Ramos (cell line): ENCODE measurements around the gene CHCHD6.

Experiments
- in situ Hi-C: fragments of 300-500 bp; cut with MboI; formaldehyde crosslinking; loops from one replicate; pipeline ENCODE4 v1.14.3; 2022; ENCODE audit warnings: low sequenced_read_pairs; ENCODE audit not compliant: unreplicated experiment

Gene CHCHD6

GRCh38 chr3:126995254-126995780 is 291.3 kb downstream of the CHCHD6 start:
- in situ Hi-C loops: no loop called here

DNA sequence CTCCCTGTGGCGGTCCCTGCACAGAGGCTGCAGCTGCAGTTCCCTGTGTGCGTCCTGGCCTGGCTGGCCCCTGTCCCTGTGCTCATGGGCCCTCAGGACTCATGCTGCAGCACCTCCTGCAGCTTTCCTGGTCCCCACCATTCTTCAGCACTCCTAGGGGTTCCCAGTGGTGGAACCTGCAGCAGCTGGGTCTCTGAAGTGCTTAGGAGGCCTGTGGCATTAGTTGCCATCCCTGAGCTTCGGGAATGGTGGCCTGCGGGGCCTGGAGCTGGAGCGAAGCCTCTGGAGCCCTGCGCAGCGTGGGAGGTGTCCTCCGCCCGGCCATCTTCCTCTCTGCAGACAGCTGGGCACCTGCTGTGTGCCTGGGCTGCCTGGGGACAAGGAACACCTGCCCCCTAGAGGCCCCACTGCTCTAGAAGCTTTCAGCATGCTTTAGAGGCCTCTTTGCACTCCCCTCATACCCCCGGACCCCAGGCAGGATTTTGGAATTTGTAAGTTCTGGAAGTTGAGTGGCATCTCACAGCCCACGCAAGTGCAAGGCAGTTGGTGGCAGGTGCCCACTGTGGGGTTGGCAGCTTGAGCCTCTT is 292.0 kb downstream of the CHCHD6 start:
- in situ Hi-C loops: no loop called here

DNA sequence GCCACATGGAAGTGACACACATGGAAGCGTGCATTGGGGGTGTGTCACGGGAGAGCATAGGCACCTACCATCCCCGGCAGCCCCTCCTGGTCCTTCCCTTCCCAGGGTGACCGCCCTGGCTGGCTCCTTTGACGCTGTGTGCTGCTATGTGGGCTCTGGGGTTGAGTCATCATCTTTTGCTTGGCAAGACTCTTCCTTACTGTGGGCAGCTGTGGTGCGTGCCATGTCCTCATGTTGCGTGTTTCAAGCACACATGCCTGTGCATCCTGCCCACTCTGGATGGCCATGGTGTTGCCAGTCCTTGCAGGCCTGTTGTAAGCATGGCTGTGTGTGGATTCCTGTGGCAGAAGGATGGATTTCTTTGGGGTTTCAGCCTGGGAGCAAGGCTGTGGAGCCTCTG is 292.9 kb downstream of the CHCHD6 start:
- in situ Hi-C loops: no loop called here

- in situ Hi-C loops: no loop called here
These were observed 293.5 kb downstream of the CHCHD6 start for GRCh38 chr3:126997455-126998038.

- in situ Hi-C loops: no loop called here
These were observed 294.3 kb downstream of the CHCHD6 start for GRCh38 chr3:126998320-126998719.

GRCh38 chr3:126998728-126999127 is 294.7 kb downstream of the CHCHD6 start:
- in situ Hi-C loops: no loop called here

DNA sequence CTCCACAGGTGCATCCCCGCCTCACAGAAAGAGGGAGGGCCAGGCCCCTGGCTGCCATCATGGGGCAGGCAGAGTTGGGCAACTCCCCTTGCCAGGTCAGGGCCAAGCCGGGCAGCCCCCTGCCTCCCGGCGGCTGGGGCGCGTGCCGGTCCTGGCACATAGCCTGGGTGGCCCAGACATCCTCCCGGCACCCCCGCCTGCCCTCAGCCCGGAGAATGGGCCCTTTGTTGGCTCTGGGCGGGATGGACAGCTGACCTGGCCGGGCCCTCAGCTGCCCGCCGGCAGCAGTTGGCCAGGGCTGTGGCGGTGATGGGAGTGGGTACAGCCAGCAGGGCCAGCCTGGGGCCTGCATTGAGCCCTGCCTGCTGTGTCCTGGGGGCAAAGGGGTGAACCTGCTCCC is 295.3 kb downstream of the CHCHD6 start:
- in situ Hi-C loops: no loop called here

DNA sequence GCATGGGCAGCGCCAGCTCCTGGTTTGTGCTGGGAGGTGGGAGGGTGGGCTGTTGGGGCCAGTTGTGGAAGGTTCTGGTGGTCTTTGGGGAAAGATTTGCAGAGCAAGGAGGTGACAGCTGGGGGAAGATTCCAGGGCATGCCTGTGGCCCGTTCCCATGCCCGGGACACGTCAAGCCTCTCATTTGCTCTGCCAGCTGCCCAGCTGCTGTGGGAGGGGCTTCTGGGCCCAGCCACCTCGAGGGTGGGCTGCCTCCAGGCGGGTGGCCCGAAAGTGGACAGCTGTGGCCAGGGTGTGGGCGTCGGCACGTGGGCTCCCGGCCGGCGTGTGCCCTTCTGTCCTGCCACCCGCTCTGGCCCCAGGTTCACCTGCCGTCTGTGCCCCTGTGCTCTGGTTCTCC is 296.1 kb downstream of the CHCHD6 start:
- in situ Hi-C loops: no loop called here

DNA sequence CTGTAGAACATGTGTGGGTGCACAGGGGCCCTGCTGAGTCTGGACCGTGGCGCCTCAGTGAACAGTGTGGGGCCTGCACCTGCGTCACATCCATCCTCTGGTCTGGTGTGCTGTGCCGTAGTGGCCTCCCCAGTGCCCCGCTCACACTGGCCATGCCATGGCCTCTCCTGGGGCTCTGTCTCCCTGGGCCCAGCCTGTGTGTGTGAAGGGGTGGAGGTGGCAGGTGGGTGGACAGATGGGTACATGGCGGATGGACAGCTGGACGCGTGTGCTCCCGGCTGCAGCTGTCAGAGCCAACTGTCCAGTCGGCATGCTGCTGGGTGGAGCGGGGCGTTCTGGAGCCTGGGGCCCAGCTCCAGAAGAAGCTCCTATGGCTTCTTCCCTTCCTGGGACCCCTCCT is 296.7 kb downstream of the CHCHD6 start:
- in situ Hi-C loops: no loop called here

DNA sequence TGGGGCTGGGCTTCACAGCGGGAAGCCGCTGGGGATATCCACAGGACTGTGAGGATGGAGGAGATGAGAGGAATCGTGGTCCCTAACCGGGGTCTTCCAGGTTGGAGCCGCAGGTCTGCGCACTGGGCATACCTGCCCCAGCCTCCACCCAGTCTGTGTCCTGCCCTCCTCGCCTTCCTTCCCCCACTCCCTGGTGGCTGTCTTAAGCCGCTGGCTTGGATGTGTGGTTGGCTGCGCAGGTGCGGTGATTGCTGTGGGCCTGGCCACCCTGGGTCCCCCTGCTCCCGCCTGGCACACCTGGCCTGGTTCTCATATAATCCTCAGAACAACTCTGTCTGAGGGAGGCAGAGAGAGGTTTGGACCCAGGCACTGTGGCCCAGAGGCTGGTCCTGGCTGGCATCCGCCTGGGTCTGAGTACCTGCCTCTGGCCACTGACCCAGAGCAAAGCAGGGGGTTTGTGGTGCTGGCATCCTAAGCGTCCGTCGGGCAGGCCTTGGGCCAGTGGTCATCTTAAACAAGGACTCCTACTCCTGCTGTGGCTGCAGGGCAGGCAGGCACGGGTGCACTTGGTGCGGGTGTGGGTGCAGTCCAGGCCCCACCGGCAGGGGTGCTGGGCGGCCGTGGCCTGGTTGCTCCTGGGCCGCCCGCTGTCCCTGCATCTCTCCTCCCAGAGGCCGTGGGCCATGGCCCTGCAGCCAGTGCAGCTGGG is 297.6 kb downstream of the CHCHD6 start:
- in situ Hi-C loops: no loop called here

DNA sequence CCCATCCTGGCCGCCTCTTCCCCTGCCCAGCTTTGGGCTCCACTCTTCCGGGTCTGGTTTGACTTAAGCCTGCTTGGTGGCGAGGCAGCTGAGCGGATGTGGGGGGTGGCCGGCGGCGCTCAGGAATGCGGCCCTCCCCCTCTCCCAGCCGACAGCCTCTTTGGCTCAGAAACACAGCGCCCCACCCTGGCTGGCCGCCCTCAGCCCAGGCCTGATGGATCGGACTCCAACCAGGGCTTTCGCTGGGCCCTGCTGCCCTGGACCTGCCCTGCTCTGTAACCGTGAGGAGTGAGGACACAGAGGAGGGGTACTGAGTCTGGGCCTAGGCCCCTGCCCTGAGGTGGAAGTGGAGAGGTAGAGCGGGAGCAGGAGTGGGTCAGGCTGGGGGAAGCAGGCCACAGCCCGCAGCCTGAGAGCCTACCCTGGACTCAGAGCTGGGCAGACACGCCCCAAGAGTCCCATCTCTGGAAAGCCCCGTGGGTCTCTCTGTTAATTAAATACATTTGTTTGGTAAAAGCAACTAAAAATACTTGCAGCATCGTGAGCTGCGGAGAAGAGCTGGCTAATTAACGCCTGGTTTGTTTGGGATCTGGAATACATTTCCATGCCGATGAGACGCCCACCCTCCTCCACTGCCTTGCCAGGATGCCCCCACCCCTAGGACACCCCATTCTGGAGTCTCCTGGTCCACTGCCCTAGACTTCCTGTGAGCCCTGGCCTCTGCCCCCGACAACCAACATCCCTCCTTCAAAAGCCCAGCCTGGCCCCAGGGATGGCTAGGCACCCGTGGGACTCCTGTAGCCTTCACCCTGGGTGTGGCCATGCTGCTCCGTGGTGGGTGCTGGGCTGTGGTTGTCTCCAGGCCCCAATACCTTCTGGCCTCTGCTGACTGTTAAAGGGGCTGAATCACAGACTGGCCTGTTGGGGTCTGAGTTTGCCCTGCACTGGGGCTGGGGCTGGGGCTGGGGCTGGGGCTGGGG is 298.4 kb downstream of the CHCHD6 start:
- in situ Hi-C loops: no loop called here

- in situ Hi-C loops: no loop called here
These were observed 299.1 kb downstream of the CHCHD6 start for GRCh38 chr3:127003175-127003555.

DNA sequence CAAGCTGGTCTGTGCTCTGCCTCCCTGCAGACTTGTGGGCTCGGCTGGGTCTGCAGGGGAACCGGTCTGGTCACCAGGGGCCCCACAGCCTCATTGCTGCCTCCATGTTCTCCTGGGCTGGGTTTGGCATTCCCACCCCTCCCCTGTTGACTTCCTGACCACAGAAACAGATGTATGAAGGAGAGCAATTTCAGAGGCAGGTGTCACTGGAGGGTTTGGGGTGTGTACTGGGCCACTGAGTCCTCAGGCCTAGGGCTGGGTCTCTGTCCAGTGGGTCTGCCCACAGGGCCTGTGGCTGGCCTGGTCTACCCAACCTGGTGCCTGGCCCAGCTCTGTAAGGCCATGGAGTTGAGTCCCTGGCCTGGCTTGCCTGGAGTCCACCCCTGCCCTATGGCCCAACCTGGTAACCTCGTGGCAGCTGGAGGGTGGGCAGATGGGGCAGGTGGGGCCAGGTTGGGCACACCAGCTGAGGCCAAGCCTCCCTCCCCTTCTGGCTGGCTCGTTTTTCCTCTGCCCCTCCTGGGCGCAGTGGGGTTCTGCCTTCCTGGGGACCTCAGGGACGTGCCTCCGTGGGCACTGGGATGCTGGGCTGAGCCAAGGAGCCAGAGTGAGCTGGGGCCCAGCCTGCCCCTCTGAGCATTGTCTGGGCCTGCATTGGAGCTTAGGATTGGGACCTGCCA is 299.7 kb downstream of the CHCHD6 start:
- in situ Hi-C loops: no loop called here

DNA sequence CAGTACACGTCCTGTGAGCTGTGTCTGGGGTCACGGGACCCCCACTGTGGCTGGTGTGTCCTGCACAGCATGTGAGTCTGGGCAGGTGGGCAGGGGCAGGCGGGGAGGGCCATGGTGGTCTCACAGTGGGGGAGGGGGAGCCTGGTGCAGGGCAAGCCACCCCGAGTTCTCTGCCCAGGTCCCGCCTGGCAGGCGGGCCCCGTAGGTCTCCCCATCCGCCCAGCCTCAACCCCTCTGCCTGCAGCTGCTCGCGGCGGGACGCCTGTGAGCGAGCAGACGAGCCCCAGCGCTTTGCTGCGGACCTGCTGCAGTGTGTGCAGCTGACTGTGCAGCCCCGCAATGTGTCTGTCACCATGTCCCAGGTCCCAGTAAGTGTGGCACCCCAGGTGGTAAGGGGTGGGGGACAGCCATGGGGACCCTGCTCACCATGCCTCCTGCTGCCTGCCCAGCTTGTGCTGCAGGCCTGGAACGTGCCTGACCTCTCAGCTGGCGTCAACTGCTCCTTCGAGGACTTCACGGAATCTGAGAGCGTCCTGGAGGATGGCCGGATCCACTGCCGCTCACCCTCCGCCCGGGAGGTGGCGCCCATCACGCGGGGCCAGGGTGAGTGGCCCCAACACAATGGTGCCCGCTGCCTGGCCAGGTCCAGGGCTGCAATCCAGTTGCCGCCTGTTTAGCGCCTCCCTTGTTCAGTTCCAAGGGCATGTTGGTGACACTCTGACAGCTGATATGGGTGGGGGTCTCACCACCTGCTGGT is 300.8 kb downstream of the CHCHD6 start:
- in situ Hi-C loops: no loop called here

- in situ Hi-C loops: no loop called here
These were observed 301.9 kb downstream of the CHCHD6 start for GRCh38 chr3:127005864-127006500.

GRCh38 chr3:127006781-127007436 is 302.9 kb downstream of the CHCHD6 start:
- in situ Hi-C loops: no loop called here

GRCh38 chr3:127008236-127008635 is 304.2 kb downstream of the CHCHD6 start:
- in situ Hi-C loops: no loop called here

DNA sequence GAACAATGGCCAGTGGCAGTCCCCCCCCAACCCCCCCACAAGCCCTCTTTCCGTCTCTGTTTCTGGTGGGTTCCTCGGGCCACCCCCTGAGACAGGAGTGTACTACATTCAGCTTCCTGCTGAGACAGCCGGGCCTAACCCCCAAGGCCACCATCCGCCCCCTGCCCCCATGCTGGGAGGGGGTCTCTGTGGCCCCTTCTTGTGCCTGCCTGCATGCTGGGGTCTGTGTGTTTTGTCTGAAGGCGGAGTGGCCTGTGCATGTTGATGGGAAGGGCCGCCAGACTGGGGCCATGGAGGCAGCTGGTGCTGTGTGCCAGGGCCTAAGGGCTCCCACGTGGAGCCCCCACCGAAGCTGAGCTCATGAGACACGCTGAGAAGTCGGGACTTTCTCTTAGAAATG is 305.5 kb downstream of the CHCHD6 start:
- in situ Hi-C loops: no loop called here
